HG02571 (cell line): ENCODE measurements around the gene PGD.
A peak's percentile ranks its signal among the peaks of the same experiment; 100 is the strongest.
"Not testable (repeated sequence)": the region's sequence is repeated elsewhere in the genome, so short reads cannot be mapped to it uniquely, and the experiment has no call there.

Source experiments
- ATAC-seq: cut with Tn5 transposase; IDR thresholded peaks from one replicate; pipeline ENCODE4 v1.9.1; 2021; ENCODE audit warnings: mild to moderate bottlenecking, moderate library complexity; ENCODE audit not compliant: unreplicated experiment

PGD gene

DNA sequence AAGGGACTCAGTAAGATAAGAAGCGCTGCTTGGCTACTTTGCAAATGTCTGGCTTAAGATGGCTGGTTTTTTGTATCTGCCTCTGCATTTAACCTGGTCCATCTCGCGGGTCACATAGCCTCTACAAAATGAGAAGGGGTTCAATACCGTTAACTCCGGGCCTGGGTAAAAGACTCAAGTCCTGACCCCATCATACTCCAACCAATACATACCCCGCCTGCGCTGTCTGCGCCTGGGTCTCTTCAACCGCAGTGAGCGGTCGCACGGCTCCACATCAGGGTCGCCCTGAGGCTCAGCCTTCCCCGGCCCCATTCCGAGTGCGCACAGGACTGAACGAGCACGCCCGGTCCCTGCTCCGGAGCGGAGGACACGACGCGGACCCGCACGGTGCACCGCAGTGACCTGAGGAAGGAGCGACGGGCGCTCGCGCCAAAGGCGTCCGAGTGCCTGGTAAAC lies 558 bp upstream of the PGD start:
- no peak for ATAC-seq

DNA sequence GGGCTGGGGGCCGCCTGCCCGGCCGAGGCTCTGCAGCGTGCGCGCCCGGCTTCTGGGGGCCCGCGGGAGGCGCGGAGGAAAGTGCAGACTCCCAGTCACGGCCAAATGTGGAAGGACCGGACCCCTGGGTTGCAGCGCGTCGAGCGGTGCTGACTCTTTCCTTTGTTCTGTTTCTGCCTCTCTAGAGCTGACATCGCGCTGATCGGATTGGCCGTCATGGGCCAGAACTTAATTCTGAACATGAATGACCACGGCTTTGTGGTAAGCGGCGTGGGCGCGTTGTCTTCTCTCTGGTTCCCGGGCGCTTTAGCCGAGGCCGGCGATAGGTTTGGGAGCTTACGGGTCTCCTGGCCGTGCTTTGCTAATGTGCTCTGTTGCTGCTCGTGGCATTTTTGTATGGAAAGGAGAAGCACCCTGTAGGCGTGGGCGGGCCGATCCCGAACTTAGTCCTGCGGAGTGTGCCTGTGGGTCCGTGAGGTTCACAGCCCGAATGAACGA lies 629 bp downstream of the PGD start:
- ATAC-seq: no peak

DNA sequence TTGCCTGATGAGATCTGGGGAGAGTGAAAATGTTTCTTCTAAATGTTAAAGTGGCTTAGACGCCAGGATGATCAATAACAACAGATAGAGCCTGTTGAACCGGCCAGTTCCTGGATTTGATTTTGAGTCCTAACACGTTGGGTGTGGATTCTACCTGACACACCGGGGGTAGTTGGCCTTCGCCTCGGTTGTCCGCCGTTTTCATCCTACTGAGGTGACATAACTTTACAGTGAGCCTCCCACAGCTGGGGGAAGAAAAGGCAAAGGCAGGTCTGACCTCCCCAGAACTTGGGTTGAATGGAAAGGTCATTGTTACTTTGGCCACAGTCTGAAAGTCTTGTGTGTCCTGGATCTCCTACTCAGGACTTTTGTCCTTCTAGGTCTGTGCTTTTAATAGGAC lies 1.1 kb downstream of the PGD start:
- ATAC-seq: no peak

DNA sequence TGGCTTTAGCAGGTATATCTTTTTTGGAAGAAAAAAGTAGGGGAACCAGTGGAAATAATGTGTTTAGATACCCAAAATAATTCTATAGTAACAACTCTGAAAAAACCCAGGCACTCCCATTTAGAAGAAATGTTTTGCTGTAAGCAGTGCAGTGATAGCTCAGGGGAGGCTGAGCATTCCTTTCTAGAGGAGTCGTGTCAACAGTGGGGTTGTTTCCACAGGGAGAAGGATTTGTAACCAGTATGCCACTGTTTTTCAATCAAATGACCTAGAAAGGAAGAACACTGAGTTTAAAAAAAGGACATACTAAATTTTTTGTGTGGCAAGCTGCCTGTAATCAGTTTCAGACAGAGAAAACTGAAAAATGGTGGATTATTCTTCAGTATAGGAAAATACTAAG lies 2.4 kb downstream of the PGD start:
- no peak for ATAC-seq

DNA sequence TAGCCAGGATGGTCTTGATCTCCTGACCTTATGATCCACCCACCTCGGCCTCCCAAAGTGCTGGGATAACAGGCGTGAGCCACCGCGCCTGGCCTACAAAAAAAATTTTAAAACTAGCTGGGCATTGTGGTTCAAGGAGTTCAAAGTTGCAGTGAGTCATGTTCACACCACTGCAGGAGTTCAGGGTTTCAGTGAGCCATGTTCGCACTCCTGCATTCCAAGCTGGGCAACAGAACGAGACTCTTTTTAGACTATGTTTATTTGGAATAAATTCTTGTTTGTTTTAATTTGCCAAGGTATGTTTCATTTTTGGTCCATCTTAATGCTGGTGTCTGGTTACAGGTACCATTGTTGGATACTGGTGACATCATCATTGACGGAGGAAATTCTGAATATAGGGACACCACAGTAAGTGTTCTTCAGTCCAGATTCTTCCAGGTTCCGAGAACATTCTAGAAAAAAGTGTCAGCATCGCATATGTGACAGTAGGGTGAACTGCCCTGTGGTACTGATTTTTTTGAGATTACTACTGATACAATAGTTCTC lies 3.9 kb downstream of the PGD start:
- ATAC-seq: no peak

DNA sequence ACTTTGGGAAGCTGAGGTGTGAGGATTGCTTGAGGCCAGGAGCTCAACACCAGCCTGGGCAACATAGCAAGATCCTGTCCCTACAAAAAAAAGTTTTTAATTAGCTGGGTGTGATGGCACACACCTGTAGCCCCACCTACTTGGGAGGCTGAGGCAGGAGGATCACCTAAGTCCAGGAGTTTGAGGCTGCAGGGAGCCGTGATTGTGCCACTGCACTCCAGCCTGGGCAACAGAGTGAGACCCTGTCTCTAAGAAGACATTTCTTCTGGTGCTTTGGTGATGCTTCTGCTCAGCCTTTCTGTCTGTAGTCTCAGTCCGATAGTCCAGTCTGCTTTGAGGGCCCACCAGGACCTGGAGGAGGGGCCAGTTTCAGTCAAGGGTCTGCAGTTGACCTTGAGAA lies 8.3 kb downstream of the PGD start:
- ATAC-seq: no peak

DNA sequence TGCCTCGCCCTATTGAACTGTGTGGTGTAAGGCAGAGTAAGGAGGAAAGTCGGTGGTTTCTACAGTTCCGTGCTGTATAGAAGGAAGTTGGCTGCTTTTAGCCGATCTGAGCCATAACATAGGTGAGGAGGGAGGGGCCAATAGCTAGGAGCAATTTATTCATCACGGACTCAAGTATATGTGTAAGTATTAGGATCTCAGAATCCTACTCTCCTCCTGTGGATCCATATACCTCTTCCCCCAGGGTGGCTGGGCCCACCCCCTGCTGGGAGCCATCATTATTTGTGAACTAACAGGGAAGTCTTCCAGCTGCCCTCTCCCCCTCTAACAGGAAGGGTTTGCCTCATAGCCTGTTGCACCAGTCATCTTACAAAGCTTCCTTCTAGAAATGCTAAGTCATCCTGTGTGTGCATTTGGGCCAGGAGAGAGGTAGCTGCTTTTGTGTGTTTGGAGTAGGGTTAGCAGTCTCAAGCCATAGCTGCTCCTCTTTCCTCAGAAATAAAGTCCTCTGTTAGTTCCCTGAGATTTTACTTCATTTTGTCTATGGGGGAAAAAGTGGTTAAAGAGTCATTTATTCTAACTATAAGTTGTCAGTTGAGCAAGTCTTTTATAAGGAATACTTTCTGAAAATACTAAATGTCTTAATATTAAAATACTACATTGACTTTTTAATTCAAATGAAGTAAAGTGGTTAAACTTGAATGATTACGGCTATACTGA lies 16.5 kb downstream of the PGD start:
- no peak for ATAC-seq

DNA sequence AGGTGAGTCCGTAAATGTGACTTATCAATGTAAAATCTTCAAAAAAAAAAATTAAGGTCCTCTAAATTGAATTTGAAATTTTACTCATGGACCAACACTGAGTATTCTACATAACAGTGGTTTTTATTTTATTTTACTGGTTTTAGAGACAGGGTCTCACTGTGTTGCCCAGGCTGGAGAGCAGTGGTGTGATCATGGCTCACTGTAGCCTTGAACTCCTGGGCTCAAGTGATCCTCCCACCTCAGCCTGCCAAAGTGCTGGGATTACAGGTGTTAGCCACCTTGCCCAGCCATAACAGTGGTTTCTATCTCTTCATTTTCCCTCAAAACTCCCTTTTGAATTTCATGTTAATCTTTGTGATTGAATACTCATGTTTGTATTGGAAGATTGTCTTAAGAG lies 17.1 kb downstream of the PGD start:
- not testable (repeated sequence) for ATAC-seq

DNA sequence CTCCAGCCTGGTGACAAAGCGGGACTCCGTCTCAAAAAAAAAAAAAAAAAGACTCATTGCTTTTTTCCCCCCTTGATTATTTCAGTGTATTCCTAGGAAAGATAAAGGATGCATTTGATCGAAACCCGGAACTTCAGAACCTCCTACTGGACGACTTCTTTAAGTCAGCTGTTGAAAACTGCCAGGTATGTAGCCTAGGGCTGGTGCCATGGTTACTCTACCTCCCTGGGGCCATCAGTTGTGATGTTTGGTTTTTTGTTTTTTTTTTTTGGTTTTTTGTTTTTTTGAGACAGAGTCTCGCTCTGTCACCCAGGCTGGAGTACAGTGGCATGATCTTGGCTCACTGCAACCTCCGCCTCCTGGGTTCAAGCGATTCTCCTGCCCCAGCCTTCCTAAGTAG lies 19.9 kb downstream of the PGD start:
- ATAC-seq: not testable (repeated sequence)

DNA sequence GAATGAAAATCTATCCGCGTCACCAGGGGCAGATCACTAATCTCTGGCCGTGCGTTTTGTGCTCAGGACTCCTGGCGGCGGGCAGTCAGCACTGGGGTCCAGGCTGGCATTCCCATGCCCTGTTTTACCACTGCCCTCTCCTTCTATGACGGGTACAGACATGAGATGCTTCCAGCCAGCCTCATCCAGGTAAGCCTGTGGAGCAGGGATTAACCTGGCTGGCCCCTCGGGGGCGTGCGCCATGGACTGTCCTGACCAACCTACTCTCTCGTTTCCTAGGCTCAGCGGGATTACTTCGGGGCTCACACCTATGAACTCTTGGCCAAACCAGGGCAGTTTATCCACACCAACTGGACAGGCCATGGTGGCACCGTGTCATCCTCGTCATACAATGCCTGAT lies 20.5 kb downstream of the PGD start:
- ATAC-seq: no peak

DNA sequence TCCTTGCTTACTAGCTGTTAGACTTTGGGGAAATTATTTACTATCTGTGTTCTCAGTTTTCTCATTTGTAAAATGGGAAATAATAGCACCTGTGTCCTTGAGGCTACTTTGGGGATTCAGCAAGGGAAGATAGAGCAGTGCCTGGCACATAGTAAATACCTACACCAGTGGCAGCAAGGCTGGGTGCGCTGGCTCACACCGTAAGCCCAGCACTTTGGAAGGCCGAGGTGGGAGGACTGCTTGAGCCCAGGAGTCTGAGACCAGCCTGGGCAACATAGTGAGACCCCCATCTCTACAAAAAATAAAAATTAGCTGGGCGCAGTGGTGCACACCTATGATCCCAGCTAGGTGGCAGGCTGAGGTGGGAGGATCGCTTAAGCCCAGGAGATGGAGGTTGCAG lies 22.8 kb downstream of the PGD start:
- no peak for ATAC-seq

DNA sequence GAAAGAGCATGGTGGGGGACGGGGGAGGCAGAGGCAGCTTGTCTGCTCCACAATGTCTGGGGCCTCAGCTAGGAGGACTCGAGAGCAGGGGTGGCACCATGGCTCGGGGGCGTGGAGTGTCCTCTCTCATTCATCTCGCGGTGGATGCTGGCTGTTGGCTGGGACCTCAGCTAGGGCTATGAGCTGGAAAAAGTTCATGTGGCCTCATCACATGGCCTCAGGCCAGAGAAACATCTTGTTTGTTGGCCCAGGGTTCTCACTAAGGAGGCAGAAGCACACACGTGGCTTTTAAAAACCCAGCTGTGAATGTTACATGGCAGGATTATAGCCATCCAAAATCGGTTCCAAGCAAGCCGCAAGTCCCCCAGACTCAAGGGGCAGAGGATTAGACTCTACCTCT lies 25.2 kb downstream of the PGD start:
- no peak for ATAC-seq

DNA sequence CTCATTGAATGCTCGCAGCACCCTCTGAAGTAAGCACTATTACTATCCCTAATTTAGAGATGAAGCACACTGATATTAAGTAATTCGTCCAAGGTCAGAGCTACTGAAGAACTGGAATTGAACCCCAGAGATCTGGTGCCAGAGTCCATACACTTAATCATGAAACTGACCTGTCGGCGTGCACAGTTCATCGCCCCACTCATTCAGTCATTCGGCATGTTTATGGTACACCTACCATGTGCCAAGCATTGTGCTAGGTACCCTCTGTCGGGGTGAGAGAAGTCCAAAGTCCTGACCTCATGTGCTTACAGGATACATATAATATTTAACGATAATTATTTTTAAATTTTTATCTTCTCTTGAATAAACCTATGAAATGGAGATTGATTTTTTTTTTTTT lies 25.8 kb downstream of the PGD start:
- no peak for ATAC-seq

DNA sequence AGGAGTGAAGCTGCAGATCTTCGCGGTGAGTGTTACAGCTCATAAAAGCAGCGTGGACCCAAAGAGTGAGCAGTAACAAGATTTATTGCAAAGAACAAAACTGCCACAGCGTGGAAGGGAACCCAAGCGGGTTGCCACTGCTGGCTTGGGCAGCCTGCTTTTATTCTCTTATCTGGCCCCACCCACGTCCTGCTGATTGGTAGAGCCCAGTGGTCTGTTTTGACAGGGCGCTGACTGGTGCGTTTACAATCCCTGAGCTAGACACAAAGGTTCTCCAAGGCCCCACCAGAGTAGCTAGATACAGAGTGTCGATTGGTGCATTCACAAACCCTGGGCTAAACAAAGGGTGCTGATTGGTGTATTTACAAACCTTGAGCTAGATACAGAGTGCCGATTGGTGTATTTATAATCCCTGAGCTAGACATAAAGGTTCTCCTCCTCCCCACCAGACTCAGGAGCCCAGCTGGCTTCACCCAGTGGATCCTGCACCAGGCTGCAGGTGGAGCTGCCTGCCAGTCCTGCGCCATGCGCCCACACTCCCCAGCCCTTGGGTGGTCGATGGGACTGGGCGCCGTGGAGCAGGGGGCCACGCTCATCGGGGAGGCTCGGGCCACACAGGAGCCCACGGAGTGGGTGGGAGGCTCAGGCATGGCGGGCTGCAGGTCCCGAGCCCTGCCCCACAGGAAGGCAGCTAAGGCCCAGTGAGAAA lies 27.1 kb downstream of the PGD start:
- not testable (repeated sequence) for ATAC-seq

DNA sequence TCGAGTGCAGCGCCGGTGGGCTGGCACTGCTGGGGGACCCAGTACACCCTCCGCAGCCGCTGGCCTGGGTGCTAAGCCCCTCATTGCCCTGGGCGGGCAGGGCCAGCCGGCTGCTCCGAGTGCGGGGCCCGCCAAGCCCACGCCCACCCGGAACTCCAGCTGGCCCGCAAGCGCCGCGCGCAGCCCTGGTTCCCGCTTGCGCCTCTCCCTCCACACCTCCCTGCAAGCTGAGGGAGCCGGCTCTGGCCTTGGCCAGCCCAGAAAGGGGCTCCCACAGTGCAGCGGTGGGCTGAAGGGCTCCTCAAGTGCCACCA lies 27.6 kb downstream of the PGD start:
- not testable (repeated sequence) for ATAC-seq

DNA sequence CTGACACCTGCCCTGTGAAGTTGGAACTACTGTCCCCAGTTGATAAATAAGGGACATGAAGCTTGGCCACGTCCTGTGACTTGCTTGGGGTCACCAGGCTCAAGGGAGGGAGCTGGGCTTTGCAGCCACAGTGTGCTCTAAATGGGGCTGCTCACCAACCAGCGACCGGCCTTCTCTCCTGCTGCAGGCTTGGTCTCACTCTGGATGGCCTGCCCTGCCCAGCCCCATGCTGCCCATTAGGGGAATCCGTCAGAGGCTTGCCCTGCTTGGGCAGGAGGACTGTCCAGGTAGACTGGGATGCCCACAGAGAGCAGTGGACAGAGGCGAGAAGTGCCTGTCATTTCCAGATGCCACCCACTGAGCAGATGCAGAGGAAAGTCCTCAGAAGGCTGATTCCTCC lies 30.1 kb downstream of the PGD start:
- no peak for ATAC-seq

DNA sequence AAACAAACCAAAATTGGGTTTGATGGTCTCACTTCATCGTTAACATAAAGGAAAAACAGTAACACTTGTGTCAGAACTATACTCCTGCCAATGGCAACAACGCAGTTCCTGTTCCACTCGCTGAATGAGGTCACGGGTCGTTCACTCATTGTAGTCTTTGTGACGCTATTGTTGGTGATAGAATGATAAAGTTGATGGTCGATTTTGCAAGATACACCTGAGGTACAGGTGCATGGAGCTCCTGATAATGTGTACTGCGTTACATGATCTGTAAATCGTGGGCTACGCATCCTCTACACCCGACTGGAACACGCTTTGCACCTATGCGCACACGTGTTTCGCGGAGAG lies 31.0 kb downstream of the PGD start:
- no peak for ATAC-seq

DNA sequence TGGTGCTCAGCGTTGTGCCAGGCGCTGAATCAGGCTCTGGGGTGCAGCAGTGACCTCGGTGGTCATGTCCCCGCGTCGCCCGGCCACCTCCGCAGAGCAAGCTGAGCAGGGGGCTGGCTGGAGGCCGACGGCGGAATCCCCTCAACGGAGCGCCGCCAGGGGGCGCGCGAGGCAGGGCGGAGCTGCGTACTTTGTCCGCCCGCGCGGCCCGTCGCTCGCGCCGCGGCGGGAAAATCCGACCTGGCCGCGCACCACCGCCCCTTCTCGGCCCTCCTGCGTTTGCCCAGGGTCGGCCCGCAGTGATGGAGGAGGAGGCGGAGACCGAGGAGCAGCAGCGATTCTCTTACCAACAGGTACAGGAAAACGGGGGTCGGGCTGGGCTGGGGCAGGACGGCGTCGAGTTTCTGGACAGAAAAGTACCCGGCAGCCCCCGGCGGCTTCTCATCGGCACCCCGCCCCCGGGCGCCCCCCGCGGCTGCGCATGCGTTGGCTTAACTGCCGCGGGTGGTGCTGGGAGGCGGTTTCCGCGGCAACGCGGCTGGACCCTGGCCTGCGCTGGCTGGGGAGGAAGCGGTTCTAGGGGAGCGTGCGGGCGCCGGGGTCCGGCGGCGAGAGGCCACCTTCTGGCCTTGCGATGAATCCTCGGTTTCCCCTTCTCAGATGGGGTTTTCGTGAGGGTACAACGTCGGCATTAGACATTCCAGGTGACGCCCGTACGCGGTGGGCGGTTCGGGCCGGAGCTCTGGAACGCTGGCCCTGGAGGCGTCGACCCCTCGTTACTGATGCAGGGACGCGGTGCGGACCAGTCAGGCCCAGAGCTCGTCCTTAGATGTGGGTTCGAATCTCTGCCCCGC lies 31.6 kb downstream of the PGD start, which contains the start of gene CENPS:
TSS of gene CENPS (plus strand) at position 218 of the 854 bp plus-strand sequence. CDS start at position 303, 85 bp downstream.
- ATAC-seq: peak; percentile 78

DNA sequence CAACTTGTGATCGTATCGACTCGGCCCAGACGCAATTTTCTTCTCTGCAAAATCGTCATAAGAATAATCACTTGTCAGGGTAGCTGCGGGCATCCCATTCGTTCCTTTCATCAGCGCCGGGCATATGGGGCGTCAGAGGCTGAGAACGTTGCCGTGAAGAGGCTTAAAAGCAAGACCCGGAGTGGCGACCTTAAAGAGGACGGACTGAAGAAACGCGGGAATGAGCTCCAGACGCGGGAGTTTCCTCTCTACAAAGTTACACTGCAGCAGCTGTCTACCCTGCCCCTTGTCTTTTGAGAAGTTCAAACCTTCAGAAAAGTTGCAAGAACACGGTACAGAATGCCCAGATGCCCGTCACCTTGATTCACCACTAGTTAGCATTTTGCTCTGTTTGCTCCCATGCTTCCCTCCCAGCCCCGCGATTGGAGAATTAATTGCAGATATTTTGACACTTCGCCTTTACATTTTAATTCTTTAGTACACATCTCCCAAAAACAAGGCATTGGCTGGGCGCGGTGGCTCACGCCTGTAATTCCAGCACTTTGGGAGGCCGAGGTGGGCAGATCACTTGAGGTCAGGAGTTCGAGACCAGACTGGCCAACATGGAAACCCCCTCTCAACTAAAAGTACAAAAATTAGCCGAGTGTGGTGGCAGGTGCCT lies 32.3 kb downstream of the PGD start:
- no peak for ATAC-seq

DNA sequence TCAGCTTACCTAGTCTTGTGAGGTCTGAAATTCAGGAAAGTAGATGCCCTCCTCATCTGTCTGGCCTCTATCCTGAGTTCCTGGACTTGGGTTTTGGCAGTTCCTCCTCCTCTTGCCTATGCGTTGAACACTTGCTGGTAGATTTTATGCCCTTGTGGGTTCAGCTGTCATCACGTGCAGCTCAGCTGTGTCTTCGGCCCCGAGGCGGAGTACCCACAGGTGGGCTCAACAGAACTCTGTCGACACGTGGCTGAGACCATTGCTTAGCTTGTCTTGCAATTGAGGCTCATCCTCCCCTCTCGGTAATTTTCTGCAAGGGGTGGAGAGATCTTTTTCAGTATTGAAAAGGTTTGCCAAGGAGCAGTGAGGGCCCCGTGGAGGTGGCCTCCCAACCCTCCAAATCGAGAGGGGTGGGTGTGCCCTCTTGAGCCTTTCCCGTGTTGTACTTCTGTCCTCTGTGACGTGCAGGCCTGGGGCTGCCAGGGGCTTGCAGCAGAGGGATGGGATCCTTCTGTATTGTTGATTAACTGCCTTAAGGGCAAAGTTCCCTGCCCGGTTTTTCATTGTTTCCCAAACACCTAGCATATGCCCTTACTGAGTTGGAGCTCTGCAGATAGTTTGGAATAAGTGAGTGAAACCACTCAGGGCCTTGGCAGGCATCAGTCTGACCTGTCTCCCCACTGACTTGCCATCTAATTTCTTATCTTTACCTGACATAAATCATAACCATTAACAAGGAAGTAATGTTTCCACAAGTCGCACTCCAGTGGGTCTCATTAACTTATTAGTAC lies 34.2 kb downstream of the PGD start:
- no peak for ATAC-seq
